GM18505 (cell line): ENCODE measurements around the gene ENOX1.

ENCODE experiments used
- ATAC-seq: cut with Tn5 transposase; IDR thresholded peaks from one replicate; pipeline ENCODE4 v1.9.1; 2021; ENCODE audit not compliant: unreplicated experiment
- POLR2A ChIP-seq: IDR thresholded peaks from 4 replicates; pipeline ENCODE4 v1.6.1; 2011; ENCODE audit warnings: borderline replicate concordance; ENCODE audit not compliant: insufficient read depth, insufficient read length; ENCODE audit errors: extremely low read depth

The ENOX1 gene

GRCh38 chr13:43293008-43293407 lies 493.8 kb downstream of the ENOX1 start:
- TF ChIP-seq POLR2A, result no peak
- no peak for ATAC-seq

GRCh38 chr13:43291287-43292060 lies 495.3 kb downstream of the ENOX1 start:
- no peak for TF ChIP-seq POLR2A
- ATAC-seq, result no peak

DNA sequence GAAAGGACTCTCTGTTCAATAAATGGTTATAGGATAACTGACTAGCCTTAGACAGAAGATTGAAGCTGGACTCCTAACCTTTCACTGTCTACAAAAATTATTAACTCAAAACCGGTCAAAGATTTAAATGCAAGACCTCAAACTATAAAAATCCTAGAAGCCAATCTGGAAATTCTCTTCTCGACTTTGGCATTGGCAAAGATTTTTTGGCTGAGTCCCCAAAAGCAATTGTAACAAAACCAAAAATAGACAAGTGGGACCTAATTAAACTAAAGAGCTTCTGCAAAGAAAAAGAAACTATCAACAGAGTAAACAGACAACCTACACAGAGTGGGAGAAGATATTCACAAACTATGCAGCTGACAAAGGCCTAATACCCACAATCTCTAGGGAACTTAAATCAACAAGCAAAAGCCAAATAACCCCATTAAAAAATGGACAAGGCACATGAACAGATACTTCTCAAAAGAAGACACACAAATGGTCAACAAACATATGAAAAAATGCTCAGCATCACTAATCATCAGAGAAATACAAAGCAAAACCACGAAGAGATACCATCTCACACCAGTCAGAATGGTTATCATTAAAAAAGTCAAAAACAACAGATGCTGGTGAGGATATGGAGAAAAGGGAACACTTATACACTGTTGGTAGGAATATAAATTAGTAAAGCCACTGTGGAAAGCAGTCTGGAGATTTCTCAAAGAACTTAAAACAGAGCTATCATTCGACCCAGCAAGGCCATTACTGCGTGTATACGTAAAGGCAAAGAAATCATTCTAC lies 497.1 kb downstream of the ENOX1 start:
- no peak for ATAC-seq
- TF ChIP-seq POLR2A, result no peak

- no peak for TF ChIP-seq POLR2A
- ATAC-seq, result no peak
These were observed 500.0 kb downstream of the ENOX1 start for GRCh38 chr13:43286751-43287150.

GRCh38 chr13:43285933-43286597 lies 500.7 kb downstream of the ENOX1 start:
- ATAC-seq, result no peak
- no peak for TF ChIP-seq POLR2A

DNA sequence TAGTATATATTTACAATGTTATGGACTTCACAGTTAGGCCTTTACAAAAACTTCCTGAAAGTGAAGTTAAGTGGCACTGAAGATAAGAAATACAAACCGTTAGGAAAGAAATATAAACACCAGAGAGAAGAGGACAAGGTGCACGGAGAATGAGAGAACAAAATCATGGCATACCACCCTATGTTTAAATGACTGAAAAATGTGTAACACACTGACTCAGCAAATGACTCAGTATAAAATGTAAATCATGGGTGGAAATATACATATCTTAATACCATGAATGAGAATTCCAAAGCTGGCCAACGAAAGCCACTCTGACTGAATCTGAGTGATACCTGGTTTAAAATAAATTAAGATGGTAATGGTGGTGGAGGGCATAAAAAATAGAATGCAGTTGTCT lies 502.6 kb downstream of the ENOX1 start:
- no peak for ATAC-seq
- no peak for TF ChIP-seq POLR2A

DNA sequence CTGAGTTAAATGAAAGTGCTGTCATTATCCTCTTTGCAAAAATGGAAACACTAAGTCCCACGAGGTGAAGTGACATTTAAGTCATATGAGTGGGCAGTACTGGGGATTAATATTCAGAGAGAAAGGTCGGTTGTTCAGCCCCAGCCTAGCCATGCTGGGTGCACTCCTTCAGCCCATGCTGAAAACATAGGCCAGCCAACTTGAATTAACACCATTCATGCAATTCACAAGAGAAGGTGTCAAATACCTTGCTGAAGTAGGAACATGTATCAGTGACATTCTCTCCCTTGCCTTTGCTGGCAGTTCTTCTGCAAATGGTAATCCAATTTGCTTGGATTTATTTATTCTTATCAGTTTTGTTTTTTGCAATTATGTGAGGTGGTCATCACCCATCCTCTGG lies 507.1 kb downstream of the ENOX1 start:
- TF ChIP-seq POLR2A, result no peak
- no peak for ATAC-seq

DNA sequence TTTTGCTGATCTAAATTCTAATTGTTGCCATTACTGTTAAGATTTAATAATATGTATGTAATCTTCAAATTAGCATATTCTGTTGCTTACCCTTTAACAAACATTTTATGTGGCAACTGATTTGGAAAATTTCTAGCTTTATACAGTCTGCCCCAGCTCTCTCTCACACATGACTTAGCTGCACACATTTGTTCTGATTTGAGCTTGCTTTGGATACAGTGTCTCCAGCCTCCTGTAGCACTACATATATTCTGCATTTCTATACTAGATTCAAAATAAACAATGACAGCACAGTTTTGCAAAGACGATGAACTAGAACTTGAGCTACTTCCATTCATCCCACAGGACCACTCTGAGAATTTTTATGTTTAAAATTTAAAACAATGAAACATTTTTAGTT lies 508.6 kb downstream of the ENOX1 start:
- TF ChIP-seq POLR2A, result no peak
- no peak for ATAC-seq

DNA sequence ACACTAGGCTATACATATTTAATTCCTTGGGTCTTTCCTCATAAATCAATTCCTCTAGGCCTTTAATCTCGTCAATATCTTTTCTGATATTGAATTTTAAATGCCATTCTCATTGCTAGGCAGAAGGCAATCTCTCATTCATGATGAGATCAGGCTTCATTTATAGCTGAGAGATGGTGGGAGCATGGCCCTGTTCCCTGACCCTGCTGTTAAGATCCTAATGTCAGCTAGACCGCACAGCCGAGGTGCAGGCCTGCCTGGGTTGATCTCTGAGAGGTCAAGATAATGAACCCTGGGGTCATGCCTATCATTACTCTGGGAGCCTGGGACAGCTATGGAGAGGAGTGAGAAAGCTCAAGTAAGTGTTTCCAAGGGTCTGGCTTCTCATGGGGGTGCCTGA lies 509.6 kb downstream of the ENOX1 start:
- TF ChIP-seq POLR2A, result no peak
- ATAC-seq, result no peak

DNA sequence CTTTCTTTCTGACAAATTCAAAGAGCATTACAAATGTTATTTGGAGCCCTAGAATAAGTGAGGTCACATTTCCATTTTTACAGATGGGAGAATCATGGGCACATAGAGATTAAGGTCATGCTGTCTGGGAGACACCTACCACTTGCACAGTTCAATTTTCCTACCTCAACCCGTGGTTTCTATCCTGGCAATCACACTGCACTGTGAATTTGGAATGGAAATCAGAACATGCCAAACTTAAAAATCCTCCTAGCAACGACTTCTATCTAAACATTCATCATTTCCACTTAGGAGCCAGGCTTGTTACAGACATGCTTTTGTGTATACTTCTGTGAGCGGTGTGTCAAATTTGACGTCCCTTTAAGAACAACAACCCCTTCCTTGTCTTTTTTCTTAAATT lies 511.9 kb downstream of the ENOX1 start:
- no peak for TF ChIP-seq POLR2A
- no peak for ATAC-seq

GRCh38 chr13:43273362-43273761 lies 513.4 kb downstream of the ENOX1 start:
- TF ChIP-seq POLR2A, result no peak
- ATAC-seq, result no peak

GRCh38 chr13:43272851-43273250 lies 513.9 kb downstream of the ENOX1 start:
- TF ChIP-seq POLR2A, result no peak
- ATAC-seq, result no peak

DNA sequence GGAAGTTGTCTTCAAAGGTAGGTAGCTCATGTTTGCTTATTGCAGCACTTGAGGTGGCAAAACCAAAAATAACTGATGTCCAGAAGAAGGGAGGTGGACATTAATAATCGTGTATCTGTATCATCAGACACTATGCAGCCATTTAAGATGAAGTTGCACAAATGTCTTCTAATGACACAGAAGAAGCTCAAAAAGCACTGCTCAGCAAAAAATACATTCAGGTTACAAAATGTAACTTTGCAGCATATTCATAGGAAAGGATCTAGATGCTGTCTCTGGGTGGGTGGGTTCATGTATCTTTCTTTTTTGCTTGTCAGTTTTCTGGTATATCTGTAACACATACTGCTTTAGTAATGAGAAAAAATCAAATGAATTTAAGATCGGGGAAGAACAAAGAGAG lies 515.6 kb downstream of the ENOX1 start:
- no peak for ATAC-seq
- TF ChIP-seq POLR2A, result no peak
